ENCODE data around the gene C10orf62. TPM values are rescaled to one million over a fixed set of nuclear protein-coding genes. Genes with fewer than 3 reads are reported as not detected.

Gene C10orf62
- total RNA-seq, 1 experiment from 2014 or later: not detected

DNA sequence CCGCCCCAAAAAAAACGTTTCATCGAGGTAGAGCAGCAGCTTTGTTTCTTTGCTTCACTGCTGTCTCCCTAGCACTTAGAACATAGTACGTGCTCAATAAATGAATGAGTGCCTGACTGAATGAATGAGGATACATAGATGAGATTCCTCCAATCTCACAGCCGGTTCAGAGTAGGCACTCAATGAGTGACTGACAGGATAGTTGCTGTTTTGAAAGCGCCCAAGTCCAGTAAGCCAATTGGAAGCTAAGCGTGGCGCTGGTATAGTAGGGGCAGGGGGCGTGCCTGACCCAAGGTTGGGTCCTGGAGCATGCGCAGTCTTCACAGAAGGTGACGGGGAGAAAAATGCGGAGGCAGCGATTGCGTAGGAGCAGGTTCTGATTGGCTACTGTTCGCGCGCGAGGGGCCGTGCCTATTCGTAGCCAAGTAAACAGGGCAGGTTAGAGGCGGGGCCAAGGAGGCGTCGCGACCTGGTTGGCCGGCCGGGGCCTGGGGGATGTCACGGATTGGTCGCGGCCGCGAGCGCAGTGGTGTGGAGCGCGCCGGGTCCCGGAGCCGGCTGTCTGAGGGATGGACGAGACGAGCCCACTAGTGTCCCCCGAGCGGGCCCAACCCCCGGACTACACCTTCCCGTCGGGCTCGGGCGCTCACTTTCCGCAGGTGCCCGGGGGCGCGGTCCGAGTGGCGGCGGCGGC, 50.8 kb downstream of the C10orf62 start, which contains the start of gene PI4K2A:
Gene PI4K2A, plus strand, starts transcription at position 498 of the 694 bp plus-strand sequence. Its CDS starts 72 bp downstream, at position 570.
- in situ Hi-C loops (cut with HindIII; ENCODE audit: low pct_unique_long_range_greater_than_20kb, low sequenced_read_pairs): no loop called here
- DNase-seq (ENCODE audit: low read depth, low spot score): peak; percentile 98

Other genes with a start within 250 kb of the C10orf62 start
- gene RRP12, start 188.4 kb upstream of the C10orf62 start, total RNA-seq (2014; rRNA removed; shearing (Covaris generic)): 24.1 and 30.7 TPM in 2 replicates
- gene PGAM1, start 163.5 kb upstream of the C10orf62 start, total RNA-seq (2014; rRNA removed; shearing (Covaris generic)): 524 and 572 TPM in 2 replicates
- gene EXOSC1, start 143.7 kb upstream of the C10orf62 start, total RNA-seq (2014; rRNA removed; shearing (Covaris generic)): 41.4 and 41.5 TPM in 2 replicates
- 40.6 and 42.1 TPM in 2 replicates for gene ZDHHC16, start 143.5 kb upstream of the C10orf62 start, total RNA-seq (2014; rRNA removed; shearing (Covaris generic))
- gene MMS19, start 91.3 kb upstream of the C10orf62 start, total RNA-seq (2014; rRNA removed; shearing (Covaris generic)): 80.1 and 85.8 TPM in 2 replicates
- 12.7 and 13.8 TPM in 2 replicates for gene UBTD1, start 90.8 kb upstream of the C10orf62 start, total RNA-seq (2014; rRNA removed; shearing (Covaris generic))
- not detected in 2 replicates for gene ANKRD2, start 16.9 kb upstream of the C10orf62 start, total RNA-seq (2014; rRNA removed; shearing (Covaris generic))
- 2.1 and 3.9 TPM in 2 replicates for gene HOGA1, start 5.3 kb upstream of the C10orf62 start, total RNA-seq (2014; rRNA removed; shearing (Covaris generic))
- gene MORN4, start 43.8 kb downstream of the C10orf62 start, total RNA-seq (2014; rRNA removed; shearing (Covaris generic)): 3.5 and 4.4 TPM in 2 replicates
- gene PI4K2A, start 51.0 kb downstream of the C10orf62 start, total RNA-seq (2014; rRNA removed; shearing (Covaris generic)): 15.0 and 15.3 TPM in 2 replicates
- 126 and 133 TPM in 2 replicates for gene AVPI1, start 97.5 kb downstream of the C10orf62 start, total RNA-seq (2014; rRNA removed; shearing (Covaris generic))
- 27.4 and 28.4 TPM in 2 replicates for gene MARVELD1, start 124.0 kb downstream of the C10orf62 start, total RNA-seq (2014; rRNA removed; shearing (Covaris generic))
- gene ZFYVE27, start 147.4 kb downstream of the C10orf62 start, total RNA-seq (2014; rRNA removed; shearing (Covaris generic)): 27.5 and 27.9 TPM in 2 replicates
- gene SFRP5, start 182.3 kb downstream of the C10orf62 start, total RNA-seq (2014; rRNA removed; shearing (Covaris generic)): 0.08 and 0.21 TPM in 2 replicates

All from SK-MEL-5 (cell line).